Activated CD4-positive, CD25-positive, alpha-beta regulatory T cell treated with anti-CD3 and anti-CD28 coated beads, Interleukin-2, amount 50 U/mL, for 72 hours (primary cell): Measurements from ENCODE around the gene FOXE3.

ENCODE experiments used
- DNase-seq: peaks from one replicate; pipeline ENCODE4 v3.0.0; 2021

Gene FOXE3

GRCh38 chr1:47415728-47416318, at the start of gene FOXE3:
FOXE3 (plus strand) TSS chr1:47416285; CDS start chr1:47416316, 31 bp downstream.
- no peak for DNase-seq

DNA sequence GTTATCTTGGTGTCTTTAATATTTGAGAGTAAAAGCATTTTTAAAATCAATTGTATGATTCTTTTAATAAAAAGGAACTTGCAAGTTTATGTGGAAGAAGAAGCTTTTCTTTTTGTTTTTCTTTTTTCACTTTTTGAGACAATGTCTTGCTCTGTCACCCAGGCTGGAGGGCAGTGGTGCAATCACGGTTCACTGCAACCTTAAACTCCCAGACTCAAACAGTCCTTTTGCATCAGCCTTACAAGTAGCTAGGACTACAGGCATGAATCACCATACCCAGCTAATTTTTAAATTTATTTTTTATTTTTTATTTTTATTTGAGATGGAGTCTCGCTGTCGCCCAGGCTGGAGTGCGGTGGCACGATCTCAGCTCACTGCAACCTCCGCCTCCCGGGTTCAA, 48.4 kb upstream of the FOXE3 start:
- no peak for DNase-seq

- DNase-seq: no peak
Measured at GRCh38 chr1:47371016-47371517, 45.0 kb upstream of the FOXE3 start.

- DNase-seq: no peak
Measured at GRCh38 chr1:47374501-47374900, 41.6 kb upstream of the FOXE3 start.

DNA sequence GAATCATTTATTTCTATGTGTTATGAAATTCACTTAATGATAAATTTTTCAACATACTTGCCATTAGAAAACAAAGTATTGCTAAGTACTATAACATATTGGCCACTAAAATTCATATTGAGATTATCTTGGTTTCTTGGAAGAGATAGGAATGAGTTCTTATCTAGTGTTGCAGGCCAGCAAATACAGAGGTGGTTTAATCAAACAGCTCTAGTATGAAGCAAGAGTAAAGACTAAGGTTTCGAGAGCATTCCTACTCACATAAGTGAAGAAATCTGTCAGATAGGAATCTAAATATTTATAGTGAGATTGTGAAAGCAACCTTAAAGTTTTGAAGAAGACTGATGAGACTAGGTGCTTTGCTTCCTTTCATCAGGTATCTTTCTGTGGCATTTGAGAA, 37.9 kb upstream of the FOXE3 start:
- DNase-seq: no peak

GRCh38 chr1:47380699-47381098, 35.4 kb upstream of the FOXE3 start:
- DNase-seq: no peak

- DNase-seq: no peak
Measured at GRCh38 chr1:47382399-47382983, 33.6 kb upstream of the FOXE3 start.

GRCh38 chr1:47384083-47384482, 32.0 kb upstream of the FOXE3 start:
- DNase-seq: no peak

DNA sequence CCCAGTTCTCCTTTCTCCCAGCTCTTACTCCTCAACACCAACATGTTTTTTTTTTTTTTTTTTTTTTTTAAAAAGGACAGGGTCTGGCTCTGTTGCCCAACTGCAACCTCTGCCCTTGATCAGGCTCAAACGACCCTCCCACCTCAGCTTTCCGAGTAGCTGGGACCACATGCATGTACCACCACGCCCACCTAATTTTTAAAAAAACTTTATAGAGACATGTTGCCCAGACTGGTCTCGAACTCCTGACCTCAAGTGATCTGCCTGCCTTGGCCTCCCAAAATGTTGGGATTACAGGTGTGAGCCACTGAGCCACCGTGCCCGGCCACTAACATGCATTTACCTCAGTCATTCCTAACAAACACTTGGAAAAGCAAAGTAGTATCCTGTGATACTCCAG, 31.1 kb upstream of the FOXE3 start:
- DNase-seq: no peak

GRCh38 chr1:47386268-47386667, 29.8 kb upstream of the FOXE3 start:
- DNase-seq: no peak

DNA sequence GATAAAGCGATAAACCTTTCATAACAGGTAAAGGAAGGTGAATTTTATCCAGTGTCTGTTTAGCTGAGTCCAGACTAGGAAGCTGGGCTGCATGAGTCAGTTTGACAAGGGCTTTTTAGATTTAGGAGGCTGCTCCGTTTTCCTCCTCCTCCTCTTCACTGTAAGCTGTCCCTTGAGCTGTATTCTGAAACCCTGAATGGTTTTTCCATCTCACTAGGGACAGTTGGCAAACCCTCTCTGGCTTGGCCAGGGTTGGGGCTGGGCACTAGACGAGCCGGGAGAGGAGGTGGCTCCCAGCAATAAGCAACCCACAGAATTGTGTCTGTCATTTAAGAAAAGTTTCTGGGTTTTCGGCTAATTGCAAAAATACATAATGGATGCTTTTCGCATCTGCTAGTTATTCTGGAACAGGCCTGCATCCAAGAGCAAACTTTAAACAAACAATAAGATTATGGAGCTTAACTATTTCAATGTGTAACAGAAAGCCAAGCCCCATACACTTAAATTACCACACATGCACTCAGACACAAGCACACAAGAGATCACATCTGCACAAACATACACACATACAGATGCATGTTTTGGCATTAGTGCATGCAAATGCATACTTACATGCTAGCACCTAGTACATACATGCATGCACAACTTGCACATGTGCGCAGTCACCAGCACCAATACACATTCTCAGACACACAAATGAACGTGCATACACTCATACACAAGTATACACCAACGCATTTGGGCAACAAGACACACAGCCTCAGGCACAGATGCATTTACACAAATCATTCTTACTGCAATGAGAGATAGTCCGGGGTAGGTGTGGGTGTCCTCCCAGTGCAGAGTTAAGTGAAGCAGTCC, 27.8 kb upstream of the FOXE3 start:
- no peak for DNase-seq

DNA sequence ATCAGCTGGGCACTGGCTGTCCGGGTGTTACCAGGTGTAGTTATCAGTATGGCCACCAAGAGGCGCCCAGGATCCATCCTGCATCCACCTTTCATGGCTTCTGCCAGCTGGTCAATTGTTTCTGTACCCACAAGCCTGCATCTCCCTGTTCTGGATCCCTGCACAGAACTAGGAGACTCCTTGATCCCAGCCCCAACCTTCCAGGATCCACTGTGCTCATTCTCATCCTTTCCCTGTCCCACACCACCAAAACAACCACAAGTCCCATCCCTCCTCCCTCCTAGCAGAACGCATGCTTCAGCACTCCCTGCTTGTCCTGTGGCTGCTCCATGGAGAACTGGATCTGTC, 27.2 kb upstream of the FOXE3 start:
- peak; percentile 52 for DNase-seq

DNA sequence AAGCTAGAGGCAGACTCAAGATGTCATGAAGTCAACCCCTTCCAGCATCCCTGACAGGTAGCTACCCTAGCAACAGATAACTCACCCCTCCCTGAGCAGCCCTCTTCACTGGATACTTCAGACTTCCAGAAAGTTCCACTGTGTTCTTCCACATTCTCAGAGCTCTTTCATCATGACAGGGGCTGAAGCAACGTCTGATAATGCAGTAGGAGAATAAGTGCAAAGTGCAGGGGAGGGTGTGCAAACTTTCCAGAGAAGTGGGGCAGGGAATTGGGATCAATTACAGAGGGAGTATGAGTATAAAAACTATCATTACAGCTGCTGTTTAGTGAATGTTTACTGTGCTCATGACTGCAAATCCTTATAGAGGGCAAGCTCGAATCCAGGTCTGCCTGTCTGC, 26.4 kb upstream of the FOXE3 start:
- no peak for DNase-seq

DNA sequence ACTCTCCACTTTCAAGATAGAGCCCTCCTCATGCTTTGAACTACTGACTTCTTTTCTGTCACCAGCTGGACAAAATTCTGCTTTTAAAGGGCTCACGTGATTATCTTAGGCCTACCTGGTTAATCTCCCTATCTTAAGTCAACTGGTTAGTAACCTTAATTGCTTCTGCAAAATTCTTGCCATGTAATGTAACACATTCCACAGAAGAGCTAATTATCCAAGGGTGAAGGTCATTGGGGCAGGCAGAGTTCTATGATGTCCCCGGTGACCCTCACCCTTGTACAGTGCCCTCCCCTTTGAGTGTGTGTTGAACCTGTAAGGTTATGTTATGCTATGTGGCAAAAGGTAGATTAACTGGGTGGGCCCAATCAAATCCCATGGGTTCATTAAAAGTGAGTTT, 25.2 kb upstream of the FOXE3 start:
- DNase-seq: no peak

DNA sequence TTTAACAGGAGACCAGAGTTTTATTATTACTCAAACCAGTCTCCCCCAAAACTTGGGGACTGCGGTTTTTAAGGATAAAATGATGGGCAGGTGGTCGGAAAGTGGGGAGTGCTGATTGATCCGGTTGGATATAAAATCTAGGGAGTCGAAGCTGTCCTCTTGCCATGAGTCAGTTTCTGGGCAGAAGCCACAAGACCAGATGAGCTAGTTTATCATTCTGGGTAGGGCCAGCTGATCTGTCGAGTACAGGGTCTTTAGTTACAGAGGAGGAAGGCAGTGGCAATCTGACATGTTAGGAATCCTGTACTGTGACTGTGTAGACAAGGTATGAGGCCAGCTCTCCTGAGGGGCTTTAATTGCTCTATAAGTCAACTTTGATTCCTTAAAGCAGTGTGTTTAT, 22.9 kb upstream of the FOXE3 start:
- no peak for DNase-seq

DNA sequence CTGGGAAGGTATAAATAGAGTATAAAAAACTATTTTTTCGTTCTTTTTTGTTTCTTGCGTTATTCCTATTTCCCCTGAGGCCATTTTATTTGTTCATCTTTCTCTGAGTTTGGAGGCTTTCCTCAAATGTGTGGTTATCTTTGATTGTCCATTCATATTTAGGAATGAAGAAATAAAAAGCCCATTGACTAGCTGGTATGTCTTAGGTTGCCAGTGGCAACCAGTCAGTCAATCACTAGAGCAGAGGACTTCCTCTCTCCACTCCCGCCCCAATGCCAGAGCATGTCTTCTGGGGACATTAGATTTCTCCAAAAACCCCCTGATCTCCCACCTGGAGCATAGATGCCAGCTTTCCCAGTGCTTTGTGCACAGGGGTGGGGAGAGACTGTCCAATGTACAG, 20.7 kb upstream of the FOXE3 start:
- DNase-seq: no peak

GRCh38 chr1:47396671-47397196, 19.4 kb upstream of the FOXE3 start:
- DNase-seq: no peak

DNA sequence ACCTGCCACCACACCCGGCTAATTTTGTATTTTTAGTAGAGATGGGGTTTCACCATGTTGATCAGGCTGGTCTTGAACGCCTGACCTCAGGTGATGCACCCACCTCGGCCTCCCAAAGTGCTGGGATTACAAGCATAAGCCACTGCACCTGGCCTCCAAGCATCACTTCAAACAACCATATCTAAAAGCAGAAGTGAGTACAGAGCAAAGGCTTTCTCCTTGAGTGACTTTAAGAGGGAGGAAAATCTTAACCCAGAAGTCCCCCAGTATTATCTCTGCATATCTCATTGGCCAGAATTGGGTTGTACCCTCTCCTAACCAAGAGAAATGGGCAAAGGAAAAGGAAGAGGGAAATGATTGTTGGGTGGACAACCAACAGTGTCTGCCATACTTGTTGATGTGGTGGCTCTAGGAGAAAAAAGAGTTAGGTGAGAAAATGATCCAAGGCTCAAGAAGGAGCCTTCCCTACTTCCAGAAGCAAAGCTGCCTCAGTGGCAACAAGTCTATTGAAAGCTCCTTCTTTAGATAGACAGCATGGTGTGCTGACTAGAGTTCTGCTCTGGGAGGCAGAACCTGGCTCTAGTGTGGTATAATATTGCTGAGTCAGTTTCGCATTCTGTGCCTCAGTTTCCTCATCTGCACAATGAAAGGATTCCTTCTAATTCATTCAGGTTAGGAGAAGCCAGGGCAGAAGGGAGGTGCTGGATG, 16.8 kb upstream of the FOXE3 start:
- no peak for DNase-seq

DNA sequence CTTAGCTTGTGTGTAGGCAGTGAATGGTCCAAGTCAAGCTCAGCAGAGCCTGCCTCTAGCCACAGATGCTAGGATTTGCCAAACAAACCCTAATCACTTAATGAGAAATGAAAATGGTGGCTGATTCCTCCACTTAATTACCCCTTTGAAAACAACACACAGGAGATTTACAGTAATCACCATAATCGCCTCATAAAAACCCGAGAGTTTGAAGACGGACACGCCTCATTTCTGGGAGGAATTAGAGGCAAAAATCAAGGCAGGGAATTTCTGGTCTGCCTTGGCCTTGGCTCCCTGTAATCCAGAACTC, 16.3 kb upstream of the FOXE3 start:
- no peak for DNase-seq

GRCh38 chr1:47401761-47402160, 14.3 kb upstream of the FOXE3 start:
- DNase-seq: no peak

GRCh38 chr1:47402591-47402990, 13.5 kb upstream of the FOXE3 start:
- no peak for DNase-seq

DNA sequence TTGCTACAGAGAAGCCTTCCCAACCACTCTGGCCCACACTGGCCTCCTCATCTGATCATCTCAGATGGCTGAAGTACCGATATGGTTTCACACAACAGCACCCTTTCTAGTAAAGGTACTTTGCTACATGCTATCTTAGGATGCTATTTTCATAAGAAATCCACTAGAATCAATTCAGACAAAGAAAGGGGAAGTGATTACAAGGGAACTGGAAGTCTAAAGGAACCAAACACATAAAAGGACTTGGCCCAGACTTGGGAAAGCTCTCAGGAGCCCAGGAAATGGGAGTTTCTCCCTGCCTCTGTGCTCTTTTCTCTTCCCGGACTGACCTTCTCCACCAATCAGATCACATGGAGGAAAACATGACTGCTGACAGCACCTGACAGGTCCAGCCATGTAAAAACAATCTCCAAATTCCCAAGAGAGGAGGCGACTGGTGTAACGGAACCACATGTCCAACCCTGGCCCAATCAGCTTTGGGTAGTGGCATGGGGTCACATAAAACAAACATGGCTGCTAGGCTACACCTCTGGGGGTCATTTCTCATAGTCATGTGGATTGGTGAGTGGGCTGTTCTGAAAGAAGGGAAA, 12.7 kb upstream of the FOXE3 start:
- DNase-seq: no peak

DNA sequence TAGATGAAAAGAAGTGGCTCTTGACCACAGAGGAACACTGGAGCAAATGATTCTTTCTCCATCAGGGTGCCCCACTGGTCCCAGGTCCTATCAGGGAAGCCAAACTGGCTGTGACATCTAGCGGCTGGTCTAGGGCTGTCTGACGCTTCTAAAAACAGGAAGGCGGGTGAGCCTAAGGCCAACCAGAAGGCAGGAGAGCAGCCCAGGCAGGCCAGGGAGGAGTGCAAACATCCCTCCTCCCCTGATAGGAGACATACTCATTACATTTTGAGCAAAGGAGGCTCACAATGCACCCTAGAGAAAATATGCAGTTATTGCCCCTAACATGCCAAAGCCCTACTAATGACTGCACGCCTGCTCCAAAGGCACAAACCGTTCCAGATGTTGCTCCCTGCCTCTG, 10.4 kb upstream of the FOXE3 start:
- DNase-seq: no peak
